HK-2 (cell line): ENCODE measurements around the gene CIC.

Experiments
- DNase-seq: peaks from one replicate; pipeline ENCODE4 v3.0.0-alpha.2; 2018; ENCODE audit not compliant: unreplicated experiment

Gene CIC

DNA sequence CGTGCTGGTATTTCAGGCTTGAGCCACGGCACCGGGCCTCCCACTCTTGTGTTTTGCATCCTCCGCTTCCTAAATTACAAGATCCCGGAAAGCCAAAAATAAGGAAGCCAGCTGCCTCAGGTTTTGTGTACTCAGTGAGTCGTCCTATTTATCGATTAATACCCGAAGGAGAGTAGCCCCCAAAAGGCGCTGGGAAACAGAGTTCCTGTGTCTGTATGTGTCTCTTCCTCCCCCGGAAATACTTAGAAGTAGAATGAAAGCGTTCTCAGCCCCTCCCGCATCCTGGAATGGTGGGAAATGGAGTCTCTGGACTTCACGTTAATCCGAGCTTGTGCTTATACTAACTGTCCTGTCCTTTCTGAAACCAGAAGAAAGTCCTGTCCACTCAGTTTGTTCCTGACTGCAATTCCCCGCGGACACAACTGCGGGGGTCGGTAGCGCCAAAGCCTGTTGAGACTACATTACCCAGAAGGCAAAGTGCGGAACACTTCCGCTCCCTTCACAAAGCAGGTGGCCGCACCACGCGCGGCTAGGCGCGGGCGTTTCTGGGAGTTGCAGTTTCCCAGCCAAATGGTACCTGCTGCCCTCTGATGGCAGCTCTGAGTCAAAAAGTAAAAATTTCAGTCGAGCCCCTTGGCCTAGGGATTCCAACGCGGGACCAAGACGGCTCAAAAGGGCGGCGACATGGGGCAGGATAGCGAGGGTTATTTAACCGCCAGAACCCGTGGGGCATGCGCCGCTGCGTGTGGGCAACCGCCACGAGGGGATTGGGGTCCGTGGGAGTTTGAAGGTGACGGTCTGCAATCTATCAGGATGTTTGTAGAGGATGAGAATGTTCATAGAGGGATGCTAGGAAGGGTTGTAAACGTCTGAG is 24.5 kb upstream of the CIC start:
- peak; percentile 94 for DNase-seq

DNA sequence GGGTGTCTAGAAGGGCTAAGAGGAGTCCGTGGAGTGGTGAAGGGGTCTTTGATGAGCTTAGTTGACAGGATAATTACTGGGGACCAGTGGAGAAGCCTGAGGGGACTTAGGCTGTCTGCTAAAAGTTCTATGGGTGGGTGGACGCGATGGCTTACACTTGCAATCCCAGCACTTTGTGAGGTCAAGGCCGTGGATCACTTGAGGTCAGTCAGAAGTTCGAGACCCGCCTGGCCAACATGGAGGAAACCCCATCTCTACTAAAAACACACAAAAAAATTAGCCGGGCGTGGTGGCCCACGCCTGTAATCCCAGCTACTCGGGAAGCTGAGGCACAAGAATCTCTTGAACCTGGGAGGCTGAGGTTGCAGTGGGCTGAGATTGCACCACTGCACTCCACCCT is 23.8 kb upstream of the CIC start:
- no peak for DNase-seq

DNA sequence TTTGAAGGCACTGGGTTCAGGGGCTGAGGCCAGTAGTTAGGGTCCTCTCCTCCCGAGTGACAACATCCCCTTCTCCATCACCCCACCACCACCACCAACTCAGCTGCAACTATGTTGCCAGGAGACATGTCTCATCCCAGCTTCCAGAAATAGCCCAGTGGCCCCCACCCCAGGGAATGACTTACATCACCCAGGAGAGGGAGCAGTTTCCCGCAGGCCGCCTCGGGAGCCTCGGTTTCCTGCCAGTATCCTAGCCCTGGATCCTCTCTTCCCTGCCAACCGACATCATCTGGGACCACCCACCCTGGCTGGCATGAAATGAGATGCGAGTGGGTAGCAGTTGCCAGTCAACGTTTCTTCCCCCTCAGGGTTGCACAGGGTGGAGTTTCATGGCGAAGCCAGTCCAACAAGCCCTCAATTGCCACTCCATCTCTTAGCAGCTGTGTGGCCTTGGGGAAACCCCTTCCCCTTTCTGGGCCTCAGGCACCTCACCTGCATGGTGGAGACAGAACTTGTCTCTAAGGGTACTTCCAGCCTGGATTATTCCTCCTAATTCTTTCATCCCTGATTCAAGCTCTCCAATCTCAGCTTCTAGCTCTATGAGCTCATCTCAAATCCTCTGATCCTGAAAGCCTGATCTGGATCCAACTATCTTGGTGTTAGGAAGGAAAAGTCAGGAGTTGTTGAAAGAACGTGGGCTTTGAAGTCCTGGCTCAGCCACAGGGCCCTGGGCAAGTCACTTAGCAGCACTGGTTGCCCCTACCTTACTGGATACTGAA is 22.7 kb upstream of the CIC start:
- peak; percentile 58 for DNase-seq

DNA sequence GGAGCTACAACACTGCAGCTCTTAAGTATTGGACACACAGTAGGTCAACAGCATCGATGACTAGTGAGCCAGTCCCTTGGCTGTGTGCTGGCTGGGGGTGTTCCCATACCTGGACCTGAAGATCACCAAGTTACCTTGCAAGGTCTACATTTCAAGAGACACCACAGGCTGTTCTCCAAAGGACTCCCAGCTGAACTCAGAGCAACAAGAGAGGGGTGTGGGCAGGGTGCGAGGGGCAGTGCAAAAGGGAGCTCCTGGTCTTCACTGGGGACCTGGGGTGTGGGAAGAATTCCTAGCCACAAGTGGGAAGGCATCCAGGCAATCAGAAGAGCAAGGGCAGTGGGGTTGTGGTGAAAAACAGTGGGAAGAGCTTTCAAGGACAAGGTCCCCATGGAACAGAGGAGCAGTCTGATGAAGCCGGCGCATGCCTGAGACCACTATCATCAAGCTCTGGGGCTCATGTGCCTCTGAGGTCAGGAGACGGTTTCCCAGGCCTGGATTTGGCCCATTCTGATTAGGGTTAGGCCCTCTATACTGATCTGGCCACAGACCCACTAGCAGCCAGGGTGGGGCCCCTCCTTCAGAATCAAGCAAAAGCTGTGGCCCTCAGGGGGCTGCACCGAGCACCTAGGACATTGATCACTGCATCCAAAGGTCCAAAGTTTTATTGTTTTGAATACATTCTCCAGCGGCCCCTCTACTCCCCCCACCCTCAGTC is 22.0 kb upstream of the CIC start:
- no peak for DNase-seq

DNA sequence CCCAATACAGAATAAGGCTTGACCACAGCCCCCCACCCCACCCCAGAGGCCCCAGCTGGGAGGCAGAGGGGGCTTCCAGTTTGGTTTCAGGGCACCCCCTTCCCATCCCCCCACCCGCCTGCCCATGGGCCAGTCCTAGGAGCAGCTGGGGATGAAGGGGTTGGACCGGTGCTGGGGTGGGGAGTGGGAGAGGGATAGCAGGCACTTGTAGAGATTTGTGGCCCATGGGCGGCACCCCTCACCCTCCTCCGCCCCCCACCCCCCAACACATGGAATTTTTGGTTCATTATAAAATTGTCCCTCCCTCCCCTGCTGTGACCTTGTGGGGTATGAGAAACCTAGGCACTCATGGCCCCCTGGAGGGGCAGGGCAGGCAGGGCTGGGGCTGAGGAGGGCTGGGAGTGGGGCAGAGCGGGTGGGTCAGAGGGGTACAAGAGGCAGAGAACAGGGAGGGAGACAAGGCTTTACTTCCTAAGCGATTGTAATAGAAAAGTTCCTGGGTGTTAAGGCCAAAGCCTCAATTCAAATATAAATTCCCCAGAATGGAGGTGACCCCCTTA is 21.3 kb upstream of the CIC start:
- DNase-seq, result no peak

DNA sequence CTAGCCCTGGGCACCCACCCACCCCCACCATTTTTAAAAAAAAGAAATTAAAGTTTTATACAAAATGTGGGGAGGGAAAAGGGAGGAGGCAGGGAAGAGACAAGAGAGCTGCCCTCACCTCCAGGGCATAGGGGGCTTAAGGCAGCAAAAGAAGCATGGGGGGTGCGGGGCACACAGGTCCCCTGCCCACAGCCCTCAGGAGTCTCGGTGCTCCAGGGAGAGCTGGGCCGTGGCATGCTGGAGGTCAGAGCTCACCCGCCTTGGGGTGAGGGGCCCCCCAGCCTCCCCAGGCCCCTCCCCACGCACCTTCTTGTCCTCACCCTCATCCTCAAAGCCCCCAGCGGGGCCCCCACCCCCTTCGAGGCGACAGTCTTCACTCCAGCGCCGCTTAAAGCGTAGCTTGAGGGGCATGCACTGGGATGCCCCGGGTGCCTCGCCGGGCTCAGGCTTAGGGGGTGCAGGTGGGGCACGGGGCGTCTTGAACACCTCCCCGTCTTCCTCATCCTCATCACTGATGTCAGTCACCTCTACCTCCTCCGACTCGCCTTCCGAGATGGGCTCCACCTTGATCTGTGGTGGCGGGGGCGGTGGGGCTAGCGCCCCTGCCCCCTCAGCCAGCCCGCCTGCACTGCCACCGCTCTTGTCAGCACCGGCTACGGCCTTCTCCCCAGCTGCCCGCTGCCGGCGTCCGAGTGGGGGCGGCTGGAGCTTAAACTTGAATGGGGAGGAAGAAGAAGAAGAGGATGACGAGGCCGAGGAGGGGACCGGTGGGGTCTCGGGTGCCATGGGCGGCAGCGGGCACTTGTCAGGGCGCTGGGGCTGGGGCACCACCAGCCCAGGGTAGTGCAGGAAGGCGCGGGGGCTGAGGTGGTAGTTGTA is 20.5 kb upstream of the CIC start:
- DNase-seq, result no peak

DNA sequence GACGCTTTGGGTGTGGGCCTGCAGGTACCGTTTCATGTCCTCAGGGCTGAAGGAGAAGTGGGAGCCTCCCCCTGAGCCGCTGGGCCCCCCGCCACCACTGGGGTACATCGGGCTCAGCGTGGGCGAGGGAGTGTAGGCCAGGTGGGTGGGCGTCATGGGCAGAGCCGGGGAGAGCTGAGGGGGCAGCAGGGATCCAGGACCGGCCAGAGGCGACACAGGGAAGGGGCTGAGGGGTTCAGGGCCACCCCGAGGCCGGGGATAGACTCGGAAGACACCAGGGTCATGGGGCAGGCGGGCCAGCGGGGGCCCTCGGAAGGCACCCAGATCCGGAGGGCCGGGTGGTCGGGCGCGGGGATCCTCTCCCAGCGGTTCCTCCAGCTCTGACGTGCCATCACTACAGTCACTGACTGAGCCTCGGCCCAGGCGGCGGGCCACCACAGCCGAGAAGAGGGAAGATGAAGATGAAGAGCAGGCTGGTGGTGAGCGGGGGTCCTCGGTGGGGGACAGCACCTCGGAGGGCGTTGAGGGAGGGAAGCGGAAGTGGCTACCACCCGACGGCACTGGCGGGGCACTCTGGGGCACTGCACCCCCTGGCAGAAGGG is 19.8 kb upstream of the CIC start:
- DNase-seq, result no peak

DNA sequence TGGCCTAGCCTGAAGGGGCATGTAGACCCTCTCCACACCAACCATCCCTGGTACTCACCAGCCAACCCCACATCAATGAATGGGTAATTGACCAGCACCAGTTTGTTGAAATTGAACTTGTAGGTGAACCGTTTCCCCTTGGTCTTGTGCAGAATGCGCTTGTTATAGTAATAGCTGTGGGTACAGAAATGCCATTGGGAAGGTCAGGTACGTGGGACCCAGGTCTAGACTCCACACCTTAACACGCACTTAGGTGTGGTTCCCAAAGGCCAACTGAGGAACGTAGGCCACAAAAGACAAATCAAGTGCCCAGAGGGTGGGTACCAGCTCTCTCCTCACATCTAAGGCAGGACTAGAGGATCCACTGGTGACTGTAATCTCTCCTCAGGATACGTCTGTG is 19.3 kb upstream of the CIC start:
- DNase-seq, result no peak

DNA sequence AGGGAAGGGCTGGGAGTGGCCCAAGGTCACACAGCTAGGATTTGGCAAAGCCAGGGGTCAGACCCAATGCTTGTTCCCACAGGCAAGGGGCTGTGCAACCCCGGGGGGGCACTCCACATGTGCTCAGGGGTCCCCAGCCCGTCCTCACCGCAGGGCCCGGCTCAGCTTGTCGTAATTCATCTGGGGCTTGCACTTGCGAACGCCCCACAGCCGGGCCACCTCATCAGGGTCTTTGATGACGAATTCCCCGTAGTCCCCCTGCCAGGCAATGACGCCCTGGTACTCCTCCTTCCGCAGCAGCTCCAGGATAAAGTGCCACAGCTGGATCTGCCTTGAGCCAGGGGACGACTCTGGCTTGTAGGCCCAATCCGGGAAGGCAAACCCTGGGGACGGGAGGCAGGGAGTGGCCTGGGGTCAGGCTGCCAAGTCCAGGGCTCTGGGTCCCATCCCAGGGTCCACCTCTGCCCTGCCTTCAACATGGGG is 18.8 kb upstream of the CIC start:
- DNase-seq, result no peak

DNA sequence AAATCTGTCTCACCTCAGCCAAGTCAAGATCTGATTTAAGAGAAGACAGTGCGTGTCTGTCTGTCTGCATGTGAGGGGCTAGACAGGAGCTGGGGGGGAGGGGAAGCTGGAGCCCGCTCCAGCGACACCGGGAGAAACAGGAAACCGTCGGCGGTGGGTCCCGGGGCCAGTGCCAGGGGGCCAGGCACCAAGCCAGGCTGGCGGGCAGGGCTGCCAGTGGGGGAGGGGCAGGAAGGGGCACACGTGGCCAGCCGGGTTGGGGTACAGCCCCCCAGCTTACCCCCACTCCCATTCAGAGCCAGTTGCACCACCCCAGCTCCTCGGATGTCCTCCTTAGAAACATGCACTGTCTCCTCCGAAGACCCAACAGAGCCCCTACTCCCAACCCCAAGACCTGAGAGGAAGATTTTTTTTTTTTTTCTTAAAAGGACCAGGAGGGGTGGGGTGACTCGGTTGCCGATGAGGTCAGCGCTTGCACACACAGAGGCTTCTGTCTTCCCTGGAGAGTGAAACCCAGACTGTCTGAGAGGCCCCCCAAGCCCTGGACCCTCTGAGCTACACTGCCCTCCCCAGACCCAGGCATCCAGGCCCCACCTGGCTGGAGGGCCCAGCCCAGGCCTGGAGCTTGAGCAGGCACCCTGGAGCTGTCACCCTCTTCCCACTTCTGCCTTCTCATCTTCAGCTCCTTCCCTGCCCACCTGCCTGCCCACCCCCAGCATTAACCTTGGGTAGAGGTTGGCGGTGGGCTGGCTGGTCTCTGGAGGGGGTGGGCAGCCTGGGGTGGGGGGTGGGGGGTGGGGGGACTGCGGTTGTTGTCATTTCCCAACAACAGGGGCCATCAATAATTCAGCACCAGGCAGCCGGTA is 18.2 kb upstream of the CIC start:
- DNase-seq, result no peak

DNA sequence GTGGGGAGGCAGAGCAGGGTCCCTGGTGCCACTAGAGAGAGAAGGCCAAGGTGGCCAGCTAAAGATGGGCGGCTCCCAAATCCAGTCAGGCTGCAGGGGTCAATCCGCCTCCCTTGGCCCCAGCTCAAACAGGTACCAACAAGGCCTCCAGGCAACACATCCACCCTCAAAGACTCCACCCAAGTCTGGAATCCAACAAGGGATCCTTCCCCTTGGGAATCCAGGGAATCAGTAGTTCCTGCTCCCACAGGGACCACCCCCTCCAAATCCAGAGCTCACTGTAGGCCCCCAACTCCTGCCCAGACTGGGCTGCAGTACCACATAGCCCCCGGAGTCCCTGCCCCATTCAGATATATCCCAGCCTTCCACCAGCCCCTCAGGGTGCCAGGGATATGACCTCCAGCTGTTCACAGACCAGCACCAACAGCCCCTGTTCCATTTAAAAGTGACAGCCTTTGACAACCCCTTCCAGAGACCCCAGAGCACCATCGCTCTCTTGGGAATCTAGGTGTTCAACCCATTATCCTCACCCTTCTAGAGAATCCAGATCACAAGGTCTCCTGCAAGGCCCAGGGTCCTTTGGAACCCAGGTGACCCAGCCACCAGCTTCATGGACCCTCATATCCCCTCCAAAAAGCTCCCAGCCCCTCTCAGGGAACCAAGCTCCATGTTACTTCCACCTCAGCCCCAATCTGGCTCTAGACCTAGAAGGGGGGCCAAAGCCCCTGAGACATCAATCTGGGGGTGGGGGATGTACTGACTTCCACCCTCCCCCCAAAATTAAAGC is 17.3 kb upstream of the CIC start:
- no peak for DNase-seq

DNA sequence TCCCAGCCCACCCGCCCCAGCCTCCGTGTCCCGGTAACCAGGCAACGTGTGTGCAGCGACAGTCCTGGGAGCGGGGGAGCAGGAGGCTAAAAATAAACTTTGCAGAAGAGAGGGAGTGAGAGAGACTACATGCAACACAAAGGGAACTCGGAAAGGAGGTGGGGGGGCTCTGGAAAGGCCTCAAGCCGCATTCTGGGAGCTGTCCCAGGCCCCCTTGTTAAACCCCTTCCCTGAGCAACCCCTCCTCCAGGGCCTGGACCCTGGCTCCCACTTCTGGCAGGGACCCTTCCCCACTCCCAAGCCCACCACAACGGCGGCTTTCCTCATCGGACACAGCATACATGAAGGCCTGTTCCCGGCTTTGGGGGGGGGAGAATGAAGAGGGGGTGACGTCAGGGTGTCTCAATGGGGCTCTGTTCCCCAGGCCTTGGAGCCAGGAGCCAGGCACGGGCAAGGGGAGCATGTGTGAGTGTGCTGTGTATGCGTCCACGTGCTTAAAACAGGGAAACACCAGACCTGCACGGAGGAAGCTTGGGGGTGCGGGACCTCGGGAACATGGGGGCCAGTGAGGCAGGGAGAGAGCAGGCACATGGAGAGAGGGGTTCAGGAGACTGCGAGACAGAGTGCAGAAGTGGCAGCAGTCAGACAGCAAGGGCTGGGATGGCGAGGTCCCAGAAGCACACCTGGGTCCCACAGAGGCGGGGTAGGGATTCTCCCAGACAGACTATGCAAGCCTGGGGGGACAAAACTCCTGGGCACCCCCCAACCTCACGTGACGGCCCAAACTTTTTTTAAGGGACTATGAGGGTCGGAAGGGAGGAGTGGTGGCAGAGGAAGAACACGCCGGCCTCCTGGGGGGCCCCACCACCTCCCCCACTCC is 16.4 kb upstream of the CIC start:
- DNase-seq, result no peak

DNA sequence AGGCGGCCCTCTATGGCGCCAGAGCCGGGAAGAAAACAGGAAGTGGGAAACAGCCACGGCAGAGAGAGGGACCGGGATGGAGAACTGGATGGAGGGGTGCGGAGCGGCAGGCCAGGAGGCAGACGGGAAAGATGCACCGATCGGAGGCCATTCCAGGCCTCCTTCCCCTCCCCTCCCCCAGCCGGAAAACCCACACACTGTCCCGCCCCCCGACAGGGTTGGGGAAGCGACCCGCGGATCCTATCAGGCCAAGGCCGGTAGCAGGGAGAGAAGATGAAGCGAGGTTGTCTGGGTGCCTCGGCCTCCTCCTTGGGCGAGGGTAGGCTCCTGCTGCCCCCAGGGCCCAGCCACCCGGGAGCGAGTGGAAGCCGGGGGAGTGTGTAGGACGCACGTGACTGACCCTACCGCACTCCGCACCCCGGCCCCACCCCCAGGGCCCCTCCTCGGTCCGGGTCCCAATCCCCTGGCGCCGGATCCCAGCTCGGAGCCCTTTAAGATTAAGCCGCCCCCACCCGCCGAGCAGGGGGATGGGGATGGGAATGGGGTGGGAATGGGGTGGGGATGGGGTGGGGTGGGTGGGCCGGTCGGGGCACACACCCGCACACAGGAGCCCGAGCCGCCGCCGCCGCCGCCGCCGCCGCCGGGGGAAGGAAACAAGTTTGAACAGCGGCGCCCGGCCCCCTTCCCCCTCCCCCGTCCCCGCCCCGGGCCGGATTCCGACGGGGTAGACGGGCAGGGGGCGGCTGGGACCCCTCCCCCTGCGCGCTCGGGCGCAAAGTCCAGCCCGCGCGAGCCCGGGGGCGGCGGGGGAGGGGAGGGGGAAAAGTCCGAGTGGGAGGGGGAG is 15.6 kb upstream of the CIC start:
- peak; percentile 52 for DNase-seq

DNA sequence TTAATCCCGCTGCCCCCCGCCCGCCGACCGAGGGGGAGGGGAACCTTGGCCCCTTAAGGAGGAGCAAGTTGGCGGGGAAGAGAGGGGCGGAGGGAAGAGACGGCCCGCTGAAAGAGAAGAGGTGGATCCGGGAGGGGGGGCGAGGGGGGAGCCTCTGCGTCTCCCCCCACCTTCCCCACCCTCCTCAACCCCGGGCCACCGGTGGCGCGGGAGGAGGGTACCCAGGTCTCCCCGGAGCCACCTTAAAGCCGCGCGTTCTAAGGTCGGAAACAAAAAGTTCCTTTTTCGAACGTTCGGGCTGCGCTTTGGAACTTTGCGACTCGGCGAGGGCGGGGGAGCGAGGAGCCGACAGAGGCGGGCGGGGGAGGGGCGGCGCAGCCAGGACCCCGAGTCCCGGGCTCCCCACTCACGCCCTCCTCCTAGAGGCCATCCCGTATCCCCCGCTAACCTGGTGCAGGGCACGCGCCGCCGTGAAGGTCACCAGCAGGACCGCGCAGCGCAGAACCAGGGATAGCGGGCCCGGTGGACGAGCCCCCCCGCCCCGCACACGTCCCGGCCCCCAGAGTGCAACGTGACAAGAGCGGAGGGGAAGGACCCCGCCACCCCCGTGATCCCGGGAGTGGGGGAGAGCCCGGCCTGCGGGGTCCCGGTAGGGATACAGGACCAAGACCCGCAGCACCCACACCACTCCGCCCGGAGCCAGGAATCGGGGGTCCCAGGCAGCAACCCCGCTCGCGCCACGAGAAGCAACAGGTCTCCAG is 14.8 kb upstream of the CIC start:
- peak; percentile 59 for DNase-seq

DNA sequence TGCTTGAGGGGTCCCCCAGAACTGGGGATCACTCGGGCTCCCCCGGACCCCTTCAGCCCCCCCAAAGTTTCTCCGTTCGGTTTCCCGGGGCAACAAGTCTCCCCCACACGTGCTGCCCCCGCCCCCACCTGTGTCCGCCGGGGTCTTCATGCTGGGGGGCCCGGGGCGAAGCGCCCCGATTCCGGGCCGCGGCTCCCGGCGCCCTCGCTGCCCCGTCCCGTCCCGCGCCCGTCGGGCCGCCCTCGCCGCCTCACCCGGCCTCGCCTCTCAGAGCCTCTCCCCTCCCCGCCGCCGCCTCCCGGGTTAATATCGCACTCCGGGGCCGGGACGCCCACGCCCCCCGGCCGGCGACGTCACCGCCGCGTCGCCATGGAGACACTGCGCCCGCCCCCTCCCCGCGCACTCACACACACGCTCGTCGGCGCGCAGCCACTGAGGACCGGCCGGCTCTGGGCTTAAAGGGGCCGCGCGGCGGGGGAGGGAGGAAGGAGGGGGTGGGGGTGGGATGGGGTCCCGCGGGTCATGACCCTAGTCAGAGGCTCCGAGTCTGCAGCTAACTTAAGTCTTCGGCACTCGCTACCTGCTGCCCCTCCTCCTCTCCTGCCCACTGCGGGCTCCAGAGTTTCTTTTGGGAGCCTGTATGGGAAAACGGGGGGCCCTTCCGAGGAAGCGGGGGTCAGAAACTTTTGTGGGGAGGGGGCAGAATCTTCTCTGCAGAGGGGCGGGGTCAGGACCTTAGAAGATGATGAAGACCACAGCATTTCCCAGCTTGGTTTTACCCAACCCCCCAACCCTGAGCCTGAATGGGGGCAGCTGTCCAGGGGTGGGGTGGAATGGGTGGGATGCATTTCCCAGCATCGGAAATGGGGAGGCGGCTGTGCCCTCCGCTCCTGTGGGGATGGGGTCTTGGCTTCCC is 13.9 kb upstream of the CIC start, which contains the start of gene ERF:
Gene ERF, minus strand, starts transcription at position 279 of the 916 bp plus-strand sequence. Its CDS starts 129 bp downstream, at position 150.
- peak; percentile 95 for DNase-seq
